ENCODE data around the gene TAF13.
A peak's percentile ranks its signal among the peaks of the same experiment; 100 is the strongest.
"Not testable (repeated sequence)": the region's sequence is repeated elsewhere in the genome, so short reads cannot be mapped to it uniquely, and the experiment has no call there.

Gene TAF13

GRCh38 chr1:109048335-109048734 lies 27.5 kb downstream of the TAF13 start:
- DNase-seq (ENCODE audit: low read depth in 4 of 4, low spot score in 1 of 4) = no peak

DNA sequence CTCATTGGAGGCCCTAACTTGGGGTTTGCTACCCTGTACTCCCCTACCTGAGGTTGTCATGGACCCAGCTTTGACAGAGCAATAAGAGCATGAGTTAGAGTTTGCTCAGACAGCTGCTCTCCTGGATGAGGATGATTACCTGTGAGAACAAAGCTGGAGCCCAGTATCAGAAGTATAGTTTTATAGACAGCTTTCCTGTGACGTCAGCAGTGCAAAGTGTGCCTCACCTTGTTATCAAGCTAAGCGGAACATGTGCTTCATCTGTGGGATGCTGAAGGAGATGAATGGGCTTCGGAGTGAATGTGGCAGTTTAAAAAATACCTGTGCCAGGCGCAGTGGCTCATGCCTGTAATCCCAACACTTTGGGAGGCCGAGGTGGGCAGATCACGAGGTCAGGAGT lies 28.5 kb downstream of the TAF13 start:
- no peak for DNase-seq (ENCODE audit: low read depth in 4 of 4, low spot score in 1 of 4)

DNA sequence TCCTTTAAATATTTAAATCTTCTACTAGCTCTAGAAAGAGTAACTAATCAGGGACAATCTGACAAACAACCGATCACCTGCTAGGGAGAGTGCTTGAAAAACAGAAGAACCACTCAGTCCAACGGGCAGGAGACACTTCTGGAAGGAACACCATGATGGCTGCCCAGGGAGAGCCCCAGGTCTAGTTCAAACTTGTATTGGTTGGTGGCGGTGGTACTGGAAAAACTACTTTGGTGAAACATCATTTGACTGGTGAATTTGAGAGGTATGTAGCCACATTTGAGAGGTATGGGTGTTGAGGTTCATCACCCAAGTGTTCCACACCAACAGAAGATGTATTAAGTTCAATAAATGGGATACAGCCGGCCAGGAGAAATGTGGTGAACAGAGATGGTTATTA lies 29.1 kb downstream of the TAF13 start:
- DNase-seq (ENCODE audit: low read depth in 4 of 4, low spot score in 1 of 4) = no peak

GRCh38 chr1:109045595-109045994 lies 30.2 kb downstream of the TAF13 start:
- no peak for DNase-seq (ENCODE audit: low read depth in 4 of 4, low spot score in 1 of 4)

- peak; percentile 82 to 93 (median 88) for DNase-seq (ENCODE audit: low read depth in 4 of 4, low spot score in 1 of 4)
These were observed 34.0 kb downstream of the TAF13 start, which contains the start of gene WDR47 for GRCh38 chr1:109041621-109042468. WDR47 (minus strand) TSS chr1:109042102; CDS start chr1:109023512, 18,590 bp downstream.

DNA sequence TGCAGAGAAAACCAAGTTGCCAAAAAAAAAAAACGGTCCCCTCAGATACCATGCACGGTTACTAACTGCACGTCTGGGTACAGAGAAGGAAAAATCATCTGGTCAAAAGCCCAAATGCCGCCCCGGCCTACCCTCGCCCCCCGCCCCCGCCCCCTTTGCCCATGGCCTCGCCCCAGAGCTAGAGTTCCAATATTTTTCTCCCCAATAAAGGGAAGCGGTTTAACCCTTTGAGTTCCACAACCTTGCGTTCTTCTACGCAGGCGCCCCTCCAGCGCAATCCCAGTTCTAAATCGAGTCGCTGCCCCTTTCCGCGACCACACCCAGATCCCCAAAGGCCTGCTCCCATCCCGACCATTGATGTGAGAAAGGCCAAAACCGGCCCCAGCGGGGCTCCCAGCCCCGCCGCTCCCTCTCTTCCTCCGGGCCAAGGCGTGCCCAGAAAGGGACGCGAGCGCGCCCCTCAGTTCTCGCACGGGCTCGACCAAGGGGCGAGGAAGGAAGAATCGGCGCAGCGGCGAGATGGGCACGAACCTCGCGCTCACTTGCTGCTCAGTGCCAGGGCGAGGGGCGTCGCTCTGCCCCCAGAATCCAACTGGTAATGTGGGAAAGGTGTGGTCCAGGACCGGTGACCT lies 34.7 kb downstream of the TAF13 start:
- DNase-seq (ENCODE audit: low read depth in 4 of 4, low spot score in 1 of 4) = peak in 2 of 4 experiments; percentile 5 to 23

- no peak for DNase-seq (ENCODE audit: low read depth in 4 of 4, low spot score in 1 of 4)
These were observed 35.2 kb downstream of the TAF13 start for GRCh38 chr1:109040627-109040988.

- no peak for DNase-seq (ENCODE audit: low read depth in 4 of 4, low spot score in 1 of 4)
These were observed 41.4 kb downstream of the TAF13 start for GRCh38 chr1:109034382-109034781.

GRCh38 chr1:109029493-109029892 lies 46.3 kb downstream of the TAF13 start:
- not testable (repeated sequence) for DNase-seq (ENCODE audit: low read depth in 4 of 4, low spot score in 1 of 4)

- no peak for DNase-seq (ENCODE audit: low read depth in 4 of 4, low spot score in 1 of 4)
These were observed 48.0 kb downstream of the TAF13 start for GRCh38 chr1:109027841-109028240.

- DNase-seq (ENCODE audit: low read depth in 4 of 4, low spot score in 1 of 4) = no peak
These were observed 50.1 kb downstream of the TAF13 start for GRCh38 chr1:109025694-109026093.

DNA sequence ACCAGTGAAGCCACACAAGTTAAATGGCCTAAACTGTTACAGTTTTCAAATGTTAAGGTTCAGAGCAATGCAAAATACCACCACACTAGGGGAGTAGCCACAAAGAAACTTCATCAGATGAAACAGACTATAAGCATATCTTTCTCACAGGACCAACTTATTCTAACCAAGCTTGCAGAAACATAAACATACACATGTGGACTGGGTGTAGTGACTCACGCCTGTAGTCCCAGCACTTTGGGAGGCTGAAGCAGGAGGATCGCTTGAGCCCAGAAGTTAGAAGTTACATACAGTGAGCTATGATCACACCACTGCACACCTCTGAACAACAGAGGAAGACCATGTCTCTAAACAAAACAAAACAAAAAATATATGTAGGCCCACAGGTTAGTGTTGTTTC lies 51.2 kb downstream of the TAF13 start:
- DNase-seq (ENCODE audit: low read depth in 4 of 4, low spot score in 1 of 4) = no peak

- DNase-seq (ENCODE audit: low read depth in 4 of 4, low spot score in 1 of 4) = no peak
These were observed 55.0 kb downstream of the TAF13 start for GRCh38 chr1:109020693-109021257.

DNA sequence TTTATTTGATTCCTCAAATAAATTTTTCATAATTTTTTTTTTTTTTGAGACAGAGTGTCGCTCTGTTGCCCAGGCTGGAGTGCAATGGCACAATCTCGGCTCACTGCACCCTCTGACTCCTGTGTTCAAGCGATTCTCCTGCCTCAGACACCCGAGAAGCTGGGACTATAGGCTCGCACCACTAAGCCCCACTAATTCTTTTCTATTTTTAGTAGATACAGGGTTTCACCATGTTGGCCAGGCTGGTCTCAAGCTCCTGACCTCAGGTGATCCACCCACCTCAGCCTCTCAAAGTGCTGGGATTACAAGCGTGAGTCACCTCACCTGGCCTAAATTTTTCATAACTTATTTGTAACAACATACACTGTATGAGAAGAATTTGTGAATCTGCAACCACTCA lies 58.1 kb downstream of the TAF13 start:
- not testable (repeated sequence) for DNase-seq (ENCODE audit: low read depth in 4 of 4, low spot score in 1 of 4)

DNA sequence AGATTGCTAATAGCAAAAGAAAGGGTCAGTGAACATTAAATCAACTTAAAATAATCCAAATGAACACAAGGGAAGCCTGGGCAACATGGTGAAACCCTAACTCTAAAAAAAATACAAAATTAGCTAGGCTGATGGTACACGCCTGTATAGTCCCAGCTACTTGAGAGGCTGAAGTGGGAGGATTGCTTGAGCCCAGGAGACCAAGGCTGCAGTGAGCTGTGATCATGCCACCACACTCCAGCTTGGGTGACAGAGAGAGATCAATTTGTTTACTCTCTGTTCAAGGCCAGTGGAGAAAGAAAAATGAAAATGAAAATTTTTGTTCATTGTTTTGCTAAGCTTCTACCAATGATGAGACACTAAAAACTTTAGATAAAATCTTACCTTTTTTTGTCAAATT lies 58.7 kb downstream of the TAF13 start:
- no peak for DNase-seq (ENCODE audit: low read depth in 4 of 4, low spot score in 1 of 4)

Data from stimulated activated CD4-positive, alpha-beta T cell treated with anti-CD3 and anti-CD28 coated beads, Interleukin-1b, Interleukin-23, amount 100 ng/mL, for 24 hours (primary cell).